GM20000 (cell line): ENCODE results near the gene PLCL2.

Experiments
- DNase-seq: peaks from one replicate; pipeline ENCODE4 v3.0.0; 2012; ENCODE audit warnings: low spot score
- CTCF ChIP-seq: IDR thresholded peaks from 2 replicates; pipeline ENCODE4 v1.5.1; 2012; ENCODE audit warnings: mild to moderate bottlenecking, control low read depth; ENCODE audit errors: extremely low read depth, missing control alignments

The PLCL2 gene

GRCh38 chr3:17003457-17003856 is 118.7 kb downstream of the PLCL2 start:
- TF ChIP-seq CTCF, result no peak
- no peak for DNase-seq

GRCh38 chr3:17006132-17006852 is 121.5 kb downstream of the PLCL2 start:
- no peak for DNase-seq
- TF ChIP-seq CTCF, result no peak

GRCh38 chr3:17007284-17007683 is 122.5 kb downstream of the PLCL2 start:
- DNase-seq, result no peak
- no peak for TF ChIP-seq CTCF

GRCh38 chr3:17009826-17010225 is 125.1 kb downstream of the PLCL2 start:
- no peak for DNase-seq
- TF ChIP-seq CTCF, result no peak

GRCh38 chr3:17011728-17012338 is 127.1 kb downstream of the PLCL2 start:
- no peak for DNase-seq
- no peak for TF ChIP-seq CTCF

- no peak for TF ChIP-seq CTCF
- DNase-seq, result no peak
Measured at GRCh38 chr3:17013050-17013449, 128.3 kb downstream of the PLCL2 start.

- no peak for DNase-seq
- no peak for TF ChIP-seq CTCF
Measured at GRCh38 chr3:17013571-17013970, 128.8 kb downstream of the PLCL2 start.
